Chondrocyte (in vitro differentiated cells): ENCODE results near the gene GHITM. TPM values are rescaled to one million over a fixed set of nuclear protein-coding genes. Genes with fewer than 3 reads are reported as not detected.

Experiments
- DNase-seq: peaks from one replicate; pipeline ENCODE4 v3.0.0; 2021; ENCODE audit warnings: mixed read lengths, low spot score
- H3K27ac Mint-ChIP-seq: one replicate; pipeline ENCODE4 v1.8.0; 2021; ENCODE audit warnings: mild to moderate bottlenecking, moderate library complexity, mixed read lengths; ENCODE audit not compliant: unreplicated experiment
- H3K27me3 Mint-ChIP-seq: 2 replicates; pipeline ENCODE4 v1.8.0; 2021; ENCODE audit warnings: low read depth, mixed read lengths
- H3K36me3 Mint-ChIP-seq: 2 replicates; pipeline ENCODE4 v1.8.0; 2021; ENCODE audit warnings: low read depth, mixed read lengths
- H3K4me1 Mint-ChIP-seq: 2 replicates; pipeline ENCODE4 v1.8.0; 2021; ENCODE audit warnings: low read depth, mild to moderate bottlenecking, mixed read lengths
- H3K4me3 Mint-ChIP-seq: one replicate; pipeline ENCODE4 v1.8.0; 2021; ENCODE audit warnings: mild to moderate bottlenecking, moderate library complexity, mixed read lengths; ENCODE audit not compliant: unreplicated experiment
- H3K9me3 Mint-ChIP-seq: 2 replicates; pipeline ENCODE4 v1.8.0; 2021; ENCODE audit warnings: low read depth, mixed read lengths
- CTCF ChIP-seq: fragments of 200-600 bp; sonication (generic); IDR thresholded peaks from 2 replicates; pipeline ENCODE4 v1.5.0; 2021; ENCODE audit warnings: antibody characterized with exemption, mild to moderate bottlenecking, moderate library complexity
- total RNA-seq: library from RNA; stranded (reverse); gene quantifications from 3 replicates; pipeline ENCODE4 v1.2.1, GENCODE V29; 2021

The GHITM gene
- total RNA-seq, 1 donor from 2014 or later: 114 TPM

- Mint-ChIP-seq H3K27ac (no peak overlapping the region), H3K4me3 (no peak overlapping the region), H3K27me3 (peaks cover 35% of the 10 kb centered on the region), H3K4me1 (no peaks in the 10 kb centered on the region), H3K36me3 (peaks cover 2% of the 10 kb centered on the region), H3K9me3 (no peaks in the 10 kb centered on the region)
- TF ChIP-seq CTCF: no peak
- DNase-seq: no peak
Measured at GRCh38 chr10:84197643-84198042, 58.3 kb downstream of the GHITM start.

- Mint-ChIP-seq H3K27ac (no peak overlapping the region), H3K9me3 (no peaks in the 10 kb centered on the region), H3K4me1 (no peaks in the 10 kb centered on the region), H3K27me3 (peaks cover 33% of the 10 kb centered on the region), H3K36me3 (peaks cover 2% of the 10 kb centered on the region), H3K4me3 (no peak overlapping the region)
- no peak for DNase-seq
- no peak for TF ChIP-seq CTCF
Measured at GRCh38 chr10:84198206-84198915, 59.1 kb downstream of the GHITM start.

GRCh38 chr10:84200537-84201243 is 61.4 kb downstream of the GHITM start:
- Mint-ChIP-seq H3K4me3 (no peak overlapping the region), H3K4me1 (no peaks in the 10 kb centered on the region), H3K36me3 (peaks cover 2% of the 10 kb centered on the region), H3K27me3 (peaks cover 29% of the 10 kb centered on the region), H3K27ac (no peak overlapping the region), H3K9me3 (no peaks in the 10 kb centered on the region)
- no peak for DNase-seq
- no peak for TF ChIP-seq CTCF

- no peak for DNase-seq
- H3K27ac Mint-ChIP-seq: no peak overlapping the region
- no peak for TF ChIP-seq CTCF
- H3K36me3 Mint-ChIP-seq: peaks cover 2% of the 10 kb centered on the region
- H3K27me3 Mint-ChIP-seq: peaks cover 25% of the 10 kb centered on the region
- no peaks in the 10 kb centered on the region for H3K4me1 Mint-ChIP-seq
- no peak overlapping the region for H3K4me3 Mint-ChIP-seq
- no peaks in the 10 kb centered on the region for H3K9me3 Mint-ChIP-seq
Measured at GRCh38 chr10:84201244-84201606, 61.9 kb downstream of the GHITM start.

GRCh38 chr10:84201682-84202081 is 62.4 kb downstream of the GHITM start:
- no peaks in the 10 kb centered on the region for H3K9me3 Mint-ChIP-seq
- peaks cover 22% of the 10 kb centered on the region for H3K27me3 Mint-ChIP-seq
- H3K36me3 Mint-ChIP-seq: peaks cover 2% of the 10 kb centered on the region
- TF ChIP-seq CTCF: no peak
- no peaks in the 10 kb centered on the region for H3K4me1 Mint-ChIP-seq
- H3K4me3 Mint-ChIP-seq: no peak overlapping the region
- no peak overlapping the region for H3K27ac Mint-ChIP-seq
- no peak for DNase-seq
